ENCODE data around the gene TRNAU1AP. TPM values are rescaled to one million over a fixed set of nuclear protein-coding genes. Genes with fewer than 3 reads are reported as not detected.

The TRNAU1AP gene
- total and polyA plus RNA-seq, 4 experiments from 2014 or later: 25.8 to 46.7 (median 38.5) TPM

DNA sequence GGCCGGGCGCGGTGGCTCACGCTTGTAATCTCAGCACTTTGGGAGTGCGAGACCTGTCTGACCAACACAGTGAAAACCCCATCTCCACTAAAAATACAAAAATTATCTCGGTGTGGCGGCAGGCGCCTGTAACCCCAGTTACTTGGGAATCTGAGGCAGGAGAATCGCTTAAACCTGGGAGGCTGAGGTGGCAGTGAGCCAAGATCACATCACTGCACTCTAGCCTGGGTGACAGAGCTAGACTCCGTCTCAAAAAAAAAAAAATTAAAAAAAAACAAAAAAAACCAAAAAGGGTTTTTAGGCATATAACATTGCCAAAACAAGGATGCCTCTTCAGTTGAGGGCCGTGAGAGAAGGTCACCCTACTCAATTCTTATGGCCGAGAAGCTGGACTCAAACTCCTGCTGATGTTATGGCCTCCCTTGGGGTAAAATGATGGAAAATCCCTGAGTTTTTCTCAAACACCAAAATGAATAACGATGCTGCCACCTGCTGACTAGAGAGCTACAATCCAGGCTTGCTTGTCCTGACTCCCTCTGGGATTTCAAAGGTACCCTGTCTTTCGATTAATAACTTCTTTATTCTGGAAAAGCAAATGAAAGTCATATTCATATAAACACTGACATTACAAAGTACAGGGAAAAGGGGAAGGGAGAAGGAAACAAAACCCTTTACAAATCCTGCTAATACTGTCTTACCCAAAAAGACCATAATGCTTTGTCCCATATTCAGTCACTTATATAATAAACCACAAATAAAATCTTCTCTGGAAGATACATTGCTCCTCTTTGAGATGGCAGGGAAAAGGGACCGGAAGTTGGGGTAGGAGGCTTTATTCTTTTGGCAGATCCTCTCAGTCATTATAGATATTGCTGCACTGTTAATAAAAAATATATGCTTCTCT is 49.9 kb downstream of the TRNAU1AP start:
- Mint-ChIP-seq H3K36me3 (peaks cover 16 to 43% of the 10 kb centered on the region in 2 donors), H3K27me3 (no peaks in the 10 kb centered on the region), H3K27ac (peak overlapping the region in 2 of 7 donors; percentile 10 to 77), H3K9me3 (peaks cover 0 to 3% (median 0%) of the 10 kb centered on the region in 8 donors), H3K4me1 (peaks cover 0 to 2% (median 0%) of the 10 kb centered on the region in 4 donors), H3K4me3 (no peak overlapping the region)
- no peaks in the 10 kb centered on the region for H3K27me3 ChIP-seq (ENCODE audit: insufficient read depth, low read length)
- no peaks in the 10 kb centered on the region for H3K9me3 ChIP-seq (ENCODE audit: control insufficient read depth in 1 of 2, low read length in 2 of 2)
- peak in 3 of 5 donors; percentile 13 to 28 (median 25) for DNase-seq
- intact Hi-C loops (cut with micrococcal nuclease): loop anchor here (1.0 to 10.0 kb wide), 3 partner anchors 84 to 355 kb away; no protein-coding TSS in a partner anchor
- ChIA-PET CTCF (ENCODE audit: partially characterized antibody) (interaction anchor here (0.8 to 2.8 kb wide), 11 partner anchors 12 to 354 kb away, joined by 3 to 16 read pairs (median 5); no protein-coding TSS in a partner anchor), POLR2A (ENCODE audit: partially characterized antibody) (interaction anchor here (0.8 to 4.9 kb wide), 2 partner anchors 21 to 81 kb away, joined by 3 to 31 read pairs; no protein-coding TSS in a partner anchor)
- H3K4me3 ChIP-seq (ENCODE audit: low read length in 2 of 2): no peak overlapping the region
- H3K4me1 ChIP-seq (ENCODE audit: insufficient read depth, low read length): no peaks in the 10 kb centered on the region
- H3K27ac ChIP-seq (ENCODE audit: low read depth, low read length): no peak overlapping the region
- peaks cover 28% of the 10 kb centered on the region for H3K36me3 ChIP-seq (ENCODE audit: insufficient read depth, low read length)

- H3K27ac Mint-ChIP-seq: no peak overlapping the region
- peaks cover 28% of the 10 kb centered on the region for H3K36me3 ChIP-seq (ENCODE audit: insufficient read depth, low read length)
- POLR2A ChIA-PET (ENCODE audit: partially characterized antibody): interaction anchor here (4.9 kb wide), 1 partner anchor 23 kb away, joined by 31 read pairs; no protein-coding TSS in a partner anchor
These were observed 51.5 kb downstream of the TRNAU1AP start for GRCh38 chr1:28604411-28604810.

DNA sequence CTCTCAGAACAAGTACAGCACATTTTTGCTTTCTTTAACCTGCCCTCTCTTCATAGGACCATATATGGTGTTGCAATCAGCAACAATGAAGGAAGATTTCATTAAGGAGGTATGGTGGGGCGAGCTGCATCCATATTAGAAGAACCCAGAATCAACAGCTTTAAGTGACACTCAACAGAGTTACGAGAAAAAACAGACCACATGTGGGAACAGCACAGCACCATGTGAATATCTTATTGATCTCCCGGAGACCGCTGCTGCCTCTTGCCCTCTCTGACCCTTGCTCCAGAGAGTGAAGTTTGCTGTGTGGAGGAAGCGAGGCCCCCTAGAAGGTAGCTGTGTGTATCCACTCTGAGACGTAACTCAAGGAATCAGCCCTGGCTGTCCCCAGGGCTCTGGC is 52.1 kb downstream of the TRNAU1AP start:
- ChIA-PET CTCF (ENCODE audit: partially characterized antibody) (interaction anchor here (1.0 to 1.3 kb wide), 2 partner anchors 195 to 198 kb away, joined by 3 read pairs; no protein-coding TSS in a partner anchor), POLR2A (ENCODE audit: partially characterized antibody) (interaction anchor here (4.9 kb wide), 1 partner anchor 23 kb away, joined by 31 read pairs; no protein-coding TSS in a partner anchor)
- no peak for DNase-seq
- Histone ChIP-seq H3K27ac (ENCODE audit: low read depth, low read length) (no peak overlapping the region), H3K4me1 (ENCODE audit: insufficient read depth, low read length) (no peaks in the 10 kb centered on the region), H3K4me3 (ENCODE audit: low read length in 2 of 2) (no peak overlapping the region), H3K9me3 (ENCODE audit: control insufficient read depth in 1 of 2, low read length in 2 of 2) (no peaks in the 10 kb centered on the region), H3K27me3 (ENCODE audit: insufficient read depth, low read length) (no peaks in the 10 kb centered on the region), H3K36me3 (ENCODE audit: insufficient read depth, low read length) (peaks cover 28% of the 10 kb centered on the region)
- intact Hi-C loops (cut with micrococcal nuclease): loop anchor here (5.0 to 10.0 kb wide), 2 partner anchors 200 to 358 kb away; no protein-coding TSS in a partner anchor
- Mint-ChIP-seq H3K27ac (no peak overlapping the region), H3K4me1 (no peaks in the 10 kb centered on the region), H3K4me3 (no peak overlapping the region), H3K36me3 (peaks cover 16 to 48% of the 10 kb centered on the region in 2 donors), H3K9me3 (peaks cover 0 to 3% (median 0%) of the 10 kb centered on the region in 8 donors), H3K27me3 (no peaks in the 10 kb centered on the region)

More at GRCh38 chr1:28604411-28604810, 51.5 kb downstream of the TRNAU1AP start:
- peaks cover 0 to 3% (median 0%) of the 10 kb centered on the region in 8 donors for H3K9me3 Mint-ChIP-seq
- H3K36me3 Mint-ChIP-seq: peaks cover 16 to 44% of the 10 kb centered on the region in 2 donors
- no peaks in the 10 kb centered on the region for H3K27me3 Mint-ChIP-seq
- H3K9me3 ChIP-seq (ENCODE audit: control insufficient read depth in 1 of 2, low read length in 2 of 2): no peaks in the 10 kb centered on the region
- H3K4me1 ChIP-seq (ENCODE audit: insufficient read depth, low read length): no peaks in the 10 kb centered on the region
- DNase-seq: no peak
- H3K4me3 ChIP-seq (ENCODE audit: low read length in 2 of 2): no peak overlapping the region
- CTCF ChIA-PET (ENCODE audit: partially characterized antibody): interaction anchor here (1.3 to 2.3 kb wide), 4 partner anchors 85 to 246 kb away, joined by 3 to 16 read pairs (median 6); no protein-coding TSS in a partner anchor
- H3K4me3 Mint-ChIP-seq: no peak overlapping the region
- intact Hi-C loops (cut with micrococcal nuclease): loop anchor here (5.0 to 10.0 kb wide), 2 partner anchors 200 to 357 kb away; no protein-coding TSS in a partner anchor
- no peak overlapping the region for H3K27ac ChIP-seq (ENCODE audit: low read depth, low read length)
- no peaks in the 10 kb centered on the region for H3K27me3 ChIP-seq (ENCODE audit: insufficient read depth, low read length)
- H3K4me1 Mint-ChIP-seq: no peaks in the 10 kb centered on the region

- Histone ChIP-seq H3K36me3 (ENCODE audit: insufficient read depth, low read length) (peaks cover 33% of the 10 kb centered on the region), H3K4me1 (ENCODE audit: insufficient read depth, low read length) (no peaks in the 10 kb centered on the region), H3K27me3 (ENCODE audit: insufficient read depth, low read length) (no peaks in the 10 kb centered on the region), H3K9me3 (ENCODE audit: control insufficient read depth in 1 of 2, low read length in 2 of 2) (no peaks in the 10 kb centered on the region), H3K27ac (ENCODE audit: low read depth, low read length) (no peak overlapping the region), H3K4me3 (ENCODE audit: low read length in 2 of 2) (no peak overlapping the region)
- no peak for DNase-seq
- Mint-ChIP-seq H3K4me3 (no peak overlapping the region), H3K36me3 (peaks cover 21 to 55% of the 10 kb centered on the region in 2 donors), H3K27ac (no peak overlapping the region), H3K27me3 (no peaks in the 10 kb centered on the region), H3K4me1 (no peaks in the 10 kb centered on the region), H3K9me3 (no peaks in the 10 kb centered on the region)
- ChIA-PET CTCF (ENCODE audit: partially characterized antibody) (no interaction called here), POLR2A (ENCODE audit: partially characterized antibody) (no interaction called here)
- intact Hi-C loops (cut with micrococcal nuclease): loop anchor here (10.0 kb wide), 1 partner anchor 202 kb away; no protein-coding TSS in a partner anchor
These were observed 53.9 kb downstream of the TRNAU1AP start for GRCh38 chr1:28606771-28607170.

- no peak overlapping the region for H3K27ac ChIP-seq (ENCODE audit: low read depth, low read length)
- H3K9me3 Mint-ChIP-seq: no peaks in the 10 kb centered on the region
- POLR2A ChIA-PET (ENCODE audit: partially characterized antibody): no interaction called here
These were observed 60.3 kb downstream of the TRNAU1AP start for GRCh38 chr1:28613175-28613574.

More at GRCh38 chr1:28613175-28613574, 60.3 kb downstream of the TRNAU1AP start:
- no peaks in the 10 kb centered on the region for H3K4me1 ChIP-seq (ENCODE audit: insufficient read depth, low read length)
- CTCF ChIA-PET (ENCODE audit: partially characterized antibody): no interaction called here
- no peaks in the 10 kb centered on the region for H3K9me3 ChIP-seq (ENCODE audit: control insufficient read depth in 1 of 2, low read length in 2 of 2)
- Mint-ChIP-seq H3K27me3 (no peaks in the 10 kb centered on the region), H3K27ac (no peak overlapping the region), H3K4me1 (no peaks in the 10 kb centered on the region), H3K36me3 (peaks cover 36 to 46% of the 10 kb centered on the region in 2 donors), H3K4me3 (no peak overlapping the region)
- no peak overlapping the region for H3K4me3 ChIP-seq (ENCODE audit: low read length in 2 of 2)
- H3K27me3 ChIP-seq (ENCODE audit: insufficient read depth, low read length): no peaks in the 10 kb centered on the region
- H3K36me3 ChIP-seq (ENCODE audit: insufficient read depth, low read length): peaks cover 26% of the 10 kb centered on the region
- intact Hi-C loops (cut with micrococcal nuclease): no loop called here
- no peak for DNase-seq

Other genes with a start within 250 kb of the TRNAU1AP start
- 10 to 100 TPM; 15.5 to 16.9 TPM for gene MED18, start 224.0 kb upstream of the TRNAU1AP start, total RNA-seq
- gene MED18, start 224.0 kb upstream of the TRNAU1AP start, polyA plus RNA-seq: 10 to 100 TPM in 1 of 2 donors, 1 to 10 TPM in 1; 1.8 to 13.3 TPM
- gene PHACTR4, start 183.3 kb upstream of the TRNAU1AP start, total RNA-seq: 10 to 100 TPM; 27.1 to 28.8 TPM
- 10 to 100 TPM in 1 of 2 donors, 1 to 10 TPM in 1; 3.6 to 22.8 TPM for gene PHACTR4, start 183.3 kb upstream of the TRNAU1AP start, polyA plus RNA-seq
- 10 to 100 TPM; 16.7 to 18.4 TPM for gene RCC1, start 47.0 kb upstream of the TRNAU1AP start, total RNA-seq
- gene RCC1, start 47.0 kb upstream of the TRNAU1AP start, polyA plus RNA-seq: 10 to 100 TPM in 1 of 2 donors, 1 to 10 TPM in 1; 7.8 to 11.7 TPM
- gene RAB42, start 39.2 kb downstream of the TRNAU1AP start, total RNA-seq: 1 to 10 TPM in 1 of 2 experiments, under 1 TPM in 1; 0.38 to 1.3 TPM
- not detected for gene RAB42, start 39.2 kb downstream of the TRNAU1AP start, polyA plus RNA-seq
- 10 to 100 TPM; 23.5 to 25.2 TPM for gene TAF12, start 90.0 kb downstream of the TRNAU1AP start, total RNA-seq
- 10 to 100 TPM; 52.1 to 53.4 TPM for gene TAF12, start 90.0 kb downstream of the TRNAU1AP start, polyA plus RNA-seq
- not detected for gene RNU11, start 95.5 kb downstream of the TRNAU1AP start, total RNA-seq
- gene RNU11, start 95.5 kb downstream of the TRNAU1AP start, polyA plus RNA-seq: not detected
- gene GMEB1, start 115.7 kb downstream of the TRNAU1AP start, total RNA-seq: 10 to 100 TPM; 21.8 to 21.9 TPM
- 10 to 100 TPM in 1 of 2 donors, 1 to 10 TPM in 1; 9.7 to 17.9 TPM for gene GMEB1, start 115.7 kb downstream of the TRNAU1AP start, polyA plus RNA-seq
- gene YTHDF2, start 183.9 kb downstream of the TRNAU1AP start, total RNA-seq: 10 to 100 TPM; 65.1 to 76.8 TPM
- gene YTHDF2, start 183.9 kb downstream of the TRNAU1AP start, polyA plus RNA-seq: 100 to 1,000 TPM; 124 to 173 TPM

Measured in CD4-positive, alpha-beta memory T cell (primary cell).